H1 (cell line): ENCODE measurements around the gene TBC1D4. TPM values are rescaled to one million over a fixed set of nuclear protein-coding genes. Genes with fewer than 3 reads are reported as not detected.

ENCODE experiments used
- CTCF ChIA-PET: fragments of 300-600 bp; sonication (Branson Sonifier 250); formaldehyde crosslinking; loops from one replicate; lab custom pipeline; 2021; ENCODE audit not compliant: partially characterized antibody; lab: Charles Lee
- POLR2A ChIA-PET: fragments of 300-600 bp; sonication (Branson Sonifier 250); formaldehyde crosslinking; loops from one replicate; lab custom pipeline; 2021; ENCODE audit warnings: inconsistent platforms; ENCODE audit not compliant: partially characterized antibody; lab: Charles Lee
- DNase-seq, 2 experiments: peaks; one replicate each; pipeline versions ENCODE4 v3.0.0 to v3.0.0-alpha.2; 2010 to 2022; ENCODE audit warnings: low spot score in 2 of 2, low read depth in 1 of 2, mixed read lengths in 1 of 2
- FAIRE-seq: peaks from 2 replicates; lab custom pipeline; 2011; peaks lifted over from hg19 to GRCh38; lab: Jason Lieb, UNC
- H2AFZ ChIP-seq: 2 replicates; pipeline ENCODE4 v1.8.1; 2012; ENCODE audit warnings: low read length, inconsistent platforms
- H2AK5ac ChIP-seq: 2 replicates; pipeline ENCODE4 v1.6.1; 2013; ENCODE audit warnings: low read depth, low read length
- H2BK120ac ChIP-seq: replicated peaks from 2 replicates; pipeline ENCODE3; 2013; ENCODE audit warnings: low read depth, low read length, inconsistent platforms
- H2BK12ac ChIP-seq: 2 replicates; pipeline ENCODE4 v1.6.1; 2013; ENCODE audit warnings: low read depth, low read length
- H2BK15ac ChIP-seq: 2 replicates; pipeline ENCODE4 v1.6.1; 2013; ENCODE audit warnings: low read length
- H2BK20ac ChIP-seq: 2 replicates; pipeline ENCODE4 v1.6.1; 2013; ENCODE audit warnings: low read length
- H2BK5ac ChIP-seq: 2 replicates; pipeline ENCODE4 v1.6.1; 2013; ENCODE audit warnings: low read depth, low read length
- H3K14ac ChIP-seq: 2 replicates; pipeline ENCODE4 v1.6.1; 2013; ENCODE audit warnings: inconsistent platforms; ENCODE audit not compliant: insufficient read length
- H3K18ac ChIP-seq: 2 replicates; pipeline ENCODE4 v1.6.1; 2013; ENCODE audit warnings: low read length; ENCODE audit errors: extremely low read depth
- H3K23ac ChIP-seq: 2 replicates; pipeline ENCODE4 v1.6.1; 2013; ENCODE audit warnings: inconsistent platforms; ENCODE audit not compliant: insufficient read length
- H3K23me2 ChIP-seq: 2 replicates; pipeline ENCODE4 v1.6.1; 2013; ENCODE audit warnings: low read depth, low read length
- H3K27ac ChIP-seq: 2 replicates; pipeline ENCODE4 v1.6.1; 2011; ENCODE audit warnings: low read depth, low read length, inconsistent platforms
- H3K27me3 ChIP-seq, 4 experiments: replicated peaks in 1 of 4; 1 replicate in 1 of 4; 2 replicates in 3 of 4; pipeline versions ENCODE4 v1.6.1 to v1.8.1; 2011 to 2013; ENCODE audit warnings: low read length in 3 of 4, mild to moderate bottlenecking in 3 of 4, inconsistent platforms in 2 of 4, mixed read lengths in 2 of 4, moderate library complexity in 1 of 4; ENCODE audit not compliant: control insufficient read depth in 3 of 4, insufficient read depth in 3 of 4; ENCODE audit errors: extremely low read depth in 1 of 4
- H3K36me3 ChIP-seq, 4 experiments: 2 replicates each; pipeline versions ENCODE4 v1.6.1 to v1.8.1; 2011 to 2013; ENCODE audit warnings: mild to moderate bottlenecking in 4 of 4, low read length in 3 of 4, moderate library complexity in 2 of 4, control low read depth in 1 of 4, inconsistent platforms in 1 of 4; ENCODE audit not compliant: insufficient read depth in 4 of 4, control insufficient read depth in 2 of 4
- H3K4ac ChIP-seq: replicated peaks from 2 replicates; pipeline ENCODE3; 2013; ENCODE audit warnings: low read length, low read depth, mixed read lengths, inconsistent platforms; ENCODE audit not compliant: insufficient read length
- H3K4me1 ChIP-seq, 4 experiments: replicated peaks in 1 of 4; 1 replicate in 1 of 4; 2 replicates in 3 of 4; pipeline versions ENCODE4 v1.6.1 to v1.8.1; 2011 to 2013; ENCODE audit warnings: low read length in 3 of 4, inconsistent platforms in 2 of 4, mixed read lengths in 1 of 4; ENCODE audit not compliant: insufficient read depth in 4 of 4, control insufficient read depth in 3 of 4
- H3K4me2 ChIP-seq, 2 experiments: 2 replicates each; pipeline versions ENCODE4 v1.6.1 to v1.8.1; 2011 to 2013; ENCODE audit warnings: low read depth in 2 of 2, low read length in 2 of 2, control low read depth in 1 of 2, inconsistent platforms in 1 of 2, mild to moderate bottlenecking in 1 of 2; ENCODE audit not compliant: insufficient read depth in 1 of 2
- H3K4me3 ChIP-seq, 4 experiments: fragments of 200-600, 300-600 bp in 1 of 4; sonication (generic), shearing (Covaris generic), sonication (Bioruptor Twin) in 1 of 4; 2 replicates each; pipeline versions ENCODE4 v1.5.1 to v1.8.1; 2011 to 2016; ENCODE audit warnings: low read length in 4 of 4, low read depth in 3 of 4, control low read depth in 2 of 4, inconsistent platforms in 2 of 4, mild to moderate bottlenecking in 2 of 4, mixed read lengths in 1 of 4, moderate library complexity in 1 of 4; ENCODE audit not compliant: insufficient read depth in 2 of 4; ENCODE audit errors: extremely low read depth in 1 of 4
- H3K56ac ChIP-seq: replicated peaks from 2 replicates; pipeline ENCODE3; 2013; ENCODE audit warnings: low read depth, mild to moderate bottlenecking, mixed read lengths, low read length, inconsistent platforms; ENCODE audit not compliant: insufficient read length
- H3K79me1 ChIP-seq: 2 replicates; pipeline ENCODE4 v1.6.1; 2013; ENCODE audit warnings: low read depth, low read length, control low read depth
- H3K79me2 ChIP-seq, 2 experiments: 2 replicates each; pipeline versions ENCODE4 v1.6.1 to v1.8.1; 2012 to 2013; ENCODE audit warnings: low read length in 2 of 2, mild to moderate bottlenecking in 2 of 2, inconsistent platforms in 1 of 2; ENCODE audit not compliant: insufficient read depth in 2 of 2, control insufficient read depth in 1 of 2
- H3K9ac ChIP-seq, 4 experiments: replicated peaks in 1 of 4; 1 replicate in 1 of 4; 2 replicates in 3 of 4; pipeline versions ENCODE4 v1.6.1 to v1.8.1; 2011 to 2013; ENCODE audit warnings: low read depth in 3 of 4, low read length in 3 of 4, control low read depth in 2 of 4, mild to moderate bottlenecking in 2 of 4, moderate library complexity in 2 of 4, inconsistent platforms in 1 of 4; ENCODE audit errors: extremely low read depth in 1 of 4
- H3K9me3 ChIP-seq, 2 experiments: 2 replicates each; pipeline versions ENCODE4 v1.6.1 to v1.8.1; 2012 to 2013; ENCODE audit warnings: mild to moderate bottlenecking in 2 of 2, moderate library complexity in 2 of 2, control low read depth in 1 of 2, inconsistent platforms in 1 of 2, low read depth in 1 of 2, low read length in 1 of 2, mixed read lengths in 1 of 2; ENCODE audit not compliant: insufficient read depth in 2 of 2
- H4K20me1 ChIP-seq, 2 experiments: replicated peaks in 1 of 2; 2 replicates each; pipeline versions ENCODE3 to v1.8.1; 2011 to 2013; ENCODE audit warnings: inconsistent platforms in 2 of 2, low read length in 2 of 2, mild to moderate bottlenecking in 1 of 2; ENCODE audit not compliant: insufficient read depth in 2 of 2, control insufficient read depth in 1 of 2
- H4K5ac ChIP-seq: 2 replicates; pipeline ENCODE4 v1.6.1; 2013; ENCODE audit warnings: low read length, low read depth, mixed read lengths, inconsistent platforms; ENCODE audit not compliant: insufficient read length
- H4K8ac ChIP-seq: 2 replicates; pipeline ENCODE4 v1.8.0; 2013; ENCODE audit warnings: mild to moderate bottlenecking, moderate library complexity, low read length, inconsistent platforms; ENCODE audit not compliant: insufficient read depth; ENCODE audit errors: extremely low read depth
- H4K91ac ChIP-seq: replicated peaks from 2 replicates; pipeline ENCODE3; 2013; ENCODE audit warnings: low read length, mixed read lengths, inconsistent platforms; ENCODE audit not compliant: insufficient read length
- CEBPB ChIP-seq: IDR thresholded peaks from 2 replicates; pipeline ENCODE4 v1.6.1; 2012; ENCODE audit warnings: low read depth, low read length
- KDM5A ChIP-seq: fragments of 200-600 bp; IDR thresholded peaks from 2 replicates; pipeline ENCODE4 v1.7.1; 2012; ENCODE audit warnings: mild to moderate bottlenecking, low read length, inconsistent platforms, mixed read lengths
- WGBS, 2 experiments: shearing (Covaris generic) in 1 of 2; methylation state at CpG; one replicate each; pipeline versions ENCODE4 v1.1.6 to v1.1.7; 2013 to 2015; ENCODE audit warnings: low lambda C conversion rate in 2 of 2, mixed read lengths in 2 of 2, inconsistent platforms in 1 of 2, low coverage in 1 of 2, missing lambda C conversion rate in 1 of 2; ENCODE audit not compliant: insufficient replicate concordance in 2 of 2, insufficient coverage in 1 of 2, insufficient read length in 1 of 2; ENCODE audit errors: extremely low coverage in 1 of 2, missing lambda C conversion rate in 1 of 2; 5-methylcytosine and 5-hydroxymethylcytosine counted together
- polyA plus RNA-seq, 7 experiments: library from polyadenylated mRNA; depleted of rRNA in 3 of 7; stranded (reverse) in 5 of 7; unstranded in 2 of 7; fragments of >200 nt in 5 of 7; fragments of 200-250 nt in 2 of 7; gene quantifications; 1 replicate in 5 of 7; 2 replicates in 1 of 7; 4 replicates in 1 of 7; pipeline versions ENCODE4 v1.2.1 to v1.2.3, GENCODE V29; 2011 to 2013; ENCODE audit warnings: missing spikeins in 2 of 7, mixed read lengths in 2 of 7
- total RNA-seq: library from RNA; stranded (reverse); fragmentation: NEBNext Ultra II Directional; extraction: Animal tissue kit (Norgen Biotek cat#: 25700); gene quantifications from 2 replicates; pipeline ENCODE4 v1.2.1, GENCODE V29; 2021

TBC1D4 gene
- total and polyA plus RNA-seq, 2 of the 8 experiments (the other 6 are each of a cell fraction or from before 2014, with no cell fraction given): 16.7 to 39.0 TPM

DNA sequence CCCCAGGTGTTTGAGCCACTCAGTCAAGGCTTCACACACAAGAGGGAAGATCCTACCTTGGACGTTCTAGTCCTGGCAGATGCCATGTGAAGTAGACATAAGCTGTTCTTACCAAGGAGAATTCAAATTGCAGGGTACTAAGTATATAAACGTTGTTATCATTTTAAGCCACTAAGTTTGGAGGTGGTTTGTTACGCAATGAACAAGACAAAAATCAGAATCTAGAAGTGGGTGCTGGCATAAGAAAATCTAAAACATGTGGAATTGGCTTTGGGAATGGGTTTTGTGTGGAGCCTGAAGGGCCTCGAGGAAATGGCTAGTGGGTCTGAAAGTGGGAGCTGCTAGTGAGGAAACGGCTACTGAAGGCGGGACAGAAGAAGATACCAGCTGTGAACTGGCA, 83.9 kb downstream of the TBC1D4 start:
- Histone ChIP-seq H2BK12ac (no peak overlapping the region), H2BK5ac (no peak overlapping the region), H3K4ac (no peak overlapping the region), H2BK15ac (no peak overlapping the region), H3K14ac (no peak overlapping the region), H3K18ac (no peak overlapping the region), H4K8ac (no peak overlapping the region), H3K4me1 (no peaks in the 10 kb centered on the region), H2AFZ (no peak overlapping the region), H3K23ac (no peak overlapping the region), H4K20me1 (no peaks in the 10 kb centered on the region), H4K91ac (no peak overlapping the region), H3K27me3 (no peaks in the 10 kb centered on the region), H3K9me3 (no peaks in the 10 kb centered on the region), H3K9ac (no peak overlapping the region), H3K36me3 (no peaks in the 10 kb centered on the region), H3K4me2 (no peak overlapping the region), H3K27ac (no peak overlapping the region), H3K79me1 (no peaks in the 10 kb centered on the region; the same call in 1 of the 2 replicates), H3K79me2 (peaks cover 0 to 18% of the 10 kb centered on the region in 2 experiments; a peak in 1 of 4 replicates), H2AK5ac (no peak overlapping the region), H3K23me2 (no peaks in the 10 kb centered on the region), H3K56ac (no peak overlapping the region), H2BK20ac (no peak overlapping the region), H3K4me3 (no peak overlapping the region), H4K5ac (no peak overlapping the region), H2BK120ac (no peak overlapping the region)
- TF ChIP-seq KDM5A (no peak), CEBPB (peak; percentile 8; the same call in 1 of the 2 replicates)
- ChIA-PET POLR2A (no interaction called here), CTCF (interaction anchor here (0.9 to 1.4 kb wide), 2 partner anchors 24 to 32 kb away, joined by 3 to 7 read pairs; no protein-coding TSS in a partner anchor)
- 96% methylated on average over 6 of the region's 6 CpGs; no CpG with 5 or more reads in 1 of the 2 experiments for WGBS, 2 experiments
- FAIRE-seq (no peak), DNase-seq (no peak)
